CD4-positive, alpha-beta T cell treated with Interferon gamma for 1 hour (primary cell): ENCODE measurements around the gene NFYB.
A peak's percentile ranks its signal among the peaks of the same experiment; 100 is the strongest.
"Not testable (repeated sequence)": the region's sequence is repeated elsewhere in the genome, so short reads cannot be mapped to it uniquely, and the experiment has no call there.

Experiments
- DNase-seq: peaks from one replicate; pipeline ENCODE4 v3.0.0-alpha.2; 2020

NFYB gene

DNA sequence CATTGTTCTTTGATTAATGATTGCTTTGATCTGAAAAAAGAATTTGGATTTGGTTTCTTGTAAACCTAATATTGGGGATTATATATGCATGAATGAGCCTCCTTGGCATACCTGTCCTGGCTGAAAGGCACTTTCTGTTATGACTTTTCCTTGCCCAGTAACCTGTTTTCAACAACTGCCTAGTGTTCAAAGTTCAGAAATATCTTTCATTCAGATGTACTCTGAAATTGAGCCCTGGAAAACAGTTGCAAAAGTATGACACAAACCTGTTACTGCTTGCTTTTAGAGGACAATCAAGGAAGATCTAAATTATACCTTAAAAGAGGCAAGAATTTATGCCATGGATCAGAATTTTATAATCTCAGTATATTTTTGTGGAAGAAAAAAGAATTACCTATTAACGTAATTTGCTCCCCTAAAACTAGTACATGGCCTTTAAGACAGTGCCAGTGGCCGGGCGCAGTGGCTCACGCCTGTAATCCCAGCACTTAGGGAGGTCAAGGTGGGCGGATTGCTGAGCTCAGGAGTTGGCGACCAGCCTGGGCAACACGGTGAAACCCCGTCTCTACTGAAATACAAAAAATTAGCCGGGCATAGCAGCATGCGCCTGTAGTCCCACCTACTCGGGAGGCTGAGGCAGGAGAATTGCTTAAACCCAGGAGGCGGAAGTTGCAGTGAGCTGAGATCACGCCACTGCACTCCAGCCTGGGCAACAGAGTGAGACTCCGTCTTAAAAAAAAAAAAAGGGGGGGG is 23.0 kb downstream of the NFYB start:
- not testable (repeated sequence) for DNase-seq

DNA sequence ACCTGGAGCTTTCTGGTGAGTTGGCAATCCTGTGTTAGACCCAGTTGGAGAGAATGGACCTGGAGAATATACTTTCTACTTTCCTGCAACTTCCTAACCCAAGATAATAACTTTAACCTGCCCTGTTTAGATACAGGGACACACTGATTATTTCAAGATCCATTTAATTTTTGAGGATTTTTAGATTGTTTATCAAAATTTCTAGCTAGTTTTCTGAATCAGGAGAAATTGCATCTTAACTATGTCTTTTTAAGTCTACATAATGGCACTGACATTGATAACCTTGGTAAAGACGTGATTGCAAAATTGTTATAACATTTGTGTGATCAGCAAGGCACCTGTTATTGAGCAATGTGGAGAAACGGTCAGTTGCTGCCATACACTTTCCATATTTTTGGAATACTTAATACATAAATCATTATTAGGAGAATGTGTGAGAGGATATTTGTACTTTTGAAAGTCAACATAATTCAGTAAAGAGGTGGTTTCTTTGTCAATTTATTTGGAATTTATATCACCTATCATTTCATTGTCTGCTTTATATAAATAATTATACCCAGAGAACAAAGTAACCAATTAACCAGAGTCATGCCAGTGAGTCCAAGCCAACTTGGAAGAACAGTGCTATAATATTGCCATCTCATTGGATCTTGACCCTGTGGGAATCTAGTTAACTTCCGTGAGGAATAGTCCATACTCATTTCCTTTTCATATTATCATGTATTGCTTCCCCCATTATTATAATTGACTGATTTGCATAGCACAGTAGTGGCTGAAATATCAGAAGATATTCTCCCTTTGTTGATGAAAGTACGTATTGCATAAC is 28.4 kb downstream of the NFYB start:
- DNase-seq, result no peak

DNA sequence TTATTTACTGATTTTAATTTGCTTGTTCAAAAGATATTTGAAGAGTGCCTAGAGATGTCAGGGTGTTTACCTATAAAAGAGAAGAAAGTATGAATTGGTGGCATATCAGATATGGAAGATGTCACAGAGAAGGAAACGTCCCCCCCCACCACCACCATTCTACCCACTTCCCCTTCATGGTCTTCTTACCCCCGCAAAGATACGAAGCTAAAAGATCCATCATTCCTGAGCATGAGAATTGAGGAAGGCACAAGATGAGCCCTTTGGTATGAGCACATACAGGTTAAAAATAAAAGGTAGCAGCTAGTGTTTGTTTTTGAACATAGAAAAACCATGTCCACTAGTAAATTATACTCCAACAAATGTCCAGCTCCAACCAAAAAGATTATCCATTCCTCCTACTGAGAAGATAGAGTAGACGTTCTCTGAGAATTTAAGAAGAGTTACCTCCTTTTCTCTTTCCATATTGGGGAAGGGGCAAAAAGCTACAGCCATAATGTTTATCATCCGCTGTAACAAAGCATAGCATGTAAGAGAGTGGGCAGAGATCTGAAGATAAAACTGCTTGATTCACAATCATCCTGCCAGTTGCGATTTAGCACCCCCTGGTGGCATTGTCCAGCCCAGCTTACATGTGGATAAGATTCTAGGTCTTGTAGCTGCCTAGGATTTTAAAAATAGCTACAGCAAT is 29.1 kb downstream of the NFYB start:
- peak; percentile 72 for DNase-seq

DNA sequence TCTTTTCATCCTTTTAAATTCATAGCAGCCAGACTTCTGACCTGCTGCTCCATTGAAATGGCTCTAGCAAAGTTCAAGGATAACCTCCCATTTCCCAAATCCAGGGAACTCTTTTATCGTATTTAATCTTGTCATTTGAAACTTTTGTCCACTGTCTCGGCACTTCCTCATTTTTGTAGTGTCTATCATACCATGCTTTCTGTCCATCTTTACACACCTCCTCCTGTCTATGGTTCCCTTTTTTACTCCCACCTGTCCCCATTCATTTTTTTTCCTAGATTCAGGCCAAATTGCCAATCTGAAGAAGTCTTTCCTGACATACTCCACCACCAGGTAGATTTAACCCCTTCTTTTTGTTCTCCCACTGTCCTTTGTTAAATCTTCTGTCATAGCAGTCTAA is 31.0 kb downstream of the NFYB start:
- no peak for DNase-seq

DNA sequence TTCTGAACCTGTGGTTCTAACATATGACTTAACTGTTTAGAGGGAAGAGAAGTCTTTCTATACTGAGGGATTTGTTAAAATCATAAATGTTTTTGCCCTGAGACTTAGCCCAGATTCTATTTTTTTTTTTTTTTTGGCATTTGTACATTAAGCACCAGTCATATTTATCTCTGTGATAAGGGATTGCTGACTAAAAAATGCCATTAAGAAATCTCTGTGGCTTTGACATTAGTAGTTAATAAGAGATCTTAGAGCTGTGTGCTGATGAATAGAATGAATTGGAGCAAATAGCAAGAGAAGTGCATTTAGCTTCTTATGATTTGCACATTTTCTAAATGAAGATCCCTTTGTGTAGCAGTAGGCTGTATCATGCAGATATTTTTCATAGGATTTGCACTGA is 32.5 kb downstream of the NFYB start:
- DNase-seq, result no peak

DNA sequence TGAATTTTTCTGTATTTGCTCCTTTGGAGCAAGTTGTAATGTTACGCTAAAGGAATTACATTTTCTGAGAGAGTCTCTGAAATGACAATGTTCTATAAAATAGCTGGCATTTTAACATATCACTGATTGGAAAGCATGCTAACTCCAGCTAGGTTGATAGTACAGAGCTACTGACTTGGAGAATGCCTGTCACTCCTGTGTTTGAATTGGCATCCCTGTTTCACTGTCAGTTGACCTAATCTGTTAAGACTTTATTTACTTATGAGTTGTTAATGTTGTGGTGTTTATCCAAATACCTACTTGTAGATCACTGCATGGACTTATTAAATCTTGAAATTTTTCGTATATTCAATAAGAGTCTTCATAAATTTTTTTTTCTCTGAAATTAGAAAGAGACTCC is 40.1 kb downstream of the NFYB start:
- DNase-seq, result no peak

DNA sequence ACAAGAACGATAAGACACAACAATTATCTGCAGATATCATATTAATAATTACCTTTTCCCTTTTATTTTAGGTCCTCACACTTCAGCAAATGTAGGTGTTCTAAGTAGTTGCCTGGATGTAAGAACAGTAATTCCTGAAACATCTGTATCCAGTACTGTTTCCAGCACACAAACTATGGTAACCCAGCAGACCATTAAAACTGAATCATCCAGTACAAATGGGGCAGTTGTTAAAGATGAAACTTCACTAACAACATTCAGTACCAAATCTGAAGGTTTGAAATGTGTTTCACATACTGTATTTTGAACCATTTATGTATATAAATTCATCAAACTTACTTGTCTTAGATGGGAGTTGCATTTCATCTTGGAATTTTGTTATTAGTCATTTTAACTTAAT is 42.7 kb downstream of the NFYB start:
- no peak for DNase-seq

DNA sequence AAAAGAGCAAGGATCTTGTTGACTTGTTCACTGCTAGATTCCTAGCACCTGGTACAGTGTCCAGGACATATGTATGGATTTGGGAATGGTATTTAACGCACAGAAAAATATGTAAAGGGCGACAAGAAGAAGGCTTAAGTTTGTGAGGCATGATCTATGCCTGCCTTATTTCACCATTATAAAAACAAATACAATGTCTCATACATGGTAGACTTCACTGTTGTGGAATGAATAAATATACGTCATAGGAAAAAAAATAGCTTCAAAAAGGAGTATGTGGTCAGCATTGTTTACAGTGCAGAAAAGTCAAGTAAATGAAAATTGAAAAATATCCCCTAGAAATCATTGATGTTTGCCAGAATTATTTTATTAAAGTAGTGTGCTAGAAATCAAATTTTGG is 43.7 kb downstream of the NFYB start:
- DNase-seq, result no peak

DNA sequence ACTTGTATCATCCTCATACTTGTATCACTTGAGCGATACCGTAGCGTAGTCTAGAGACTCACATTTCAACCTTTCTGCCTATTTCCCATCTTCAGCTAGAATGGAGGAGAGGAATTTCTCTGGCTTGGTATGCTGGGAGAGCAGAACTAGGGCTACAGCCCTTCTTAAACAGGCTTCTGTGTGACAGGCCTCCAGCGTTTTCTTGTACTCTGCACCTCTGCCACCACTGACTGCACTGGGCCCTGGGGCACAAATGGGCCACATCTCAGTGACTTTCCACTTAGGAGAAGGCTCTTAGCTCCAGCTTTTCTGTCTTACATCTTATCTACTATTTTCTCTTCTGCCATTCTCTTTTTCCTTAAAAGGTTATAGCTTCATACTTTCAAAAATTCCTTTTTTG is 46.9 kb downstream of the NFYB start:
- no peak for DNase-seq

DNA sequence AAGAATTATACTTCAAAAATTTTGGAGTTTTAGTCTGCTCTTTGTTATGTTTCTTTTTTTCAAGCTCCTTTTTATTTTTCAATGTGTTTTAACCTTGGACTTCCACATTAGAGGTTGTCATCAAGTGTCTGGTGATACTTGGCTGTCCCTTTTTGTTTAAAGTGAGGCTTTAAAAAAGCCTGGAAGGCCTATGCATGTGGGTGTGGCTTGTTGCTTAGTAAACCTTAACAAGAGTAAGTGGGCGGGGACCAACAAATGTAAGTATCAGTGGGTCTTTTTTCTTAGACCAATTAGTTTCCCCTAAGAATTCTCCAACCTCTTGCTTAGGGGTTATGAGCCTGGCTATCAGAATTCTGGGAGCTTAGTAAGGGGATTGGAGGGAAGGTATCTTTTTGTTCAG is 47.3 kb downstream of the NFYB start:
- DNase-seq, result no peak

DNA sequence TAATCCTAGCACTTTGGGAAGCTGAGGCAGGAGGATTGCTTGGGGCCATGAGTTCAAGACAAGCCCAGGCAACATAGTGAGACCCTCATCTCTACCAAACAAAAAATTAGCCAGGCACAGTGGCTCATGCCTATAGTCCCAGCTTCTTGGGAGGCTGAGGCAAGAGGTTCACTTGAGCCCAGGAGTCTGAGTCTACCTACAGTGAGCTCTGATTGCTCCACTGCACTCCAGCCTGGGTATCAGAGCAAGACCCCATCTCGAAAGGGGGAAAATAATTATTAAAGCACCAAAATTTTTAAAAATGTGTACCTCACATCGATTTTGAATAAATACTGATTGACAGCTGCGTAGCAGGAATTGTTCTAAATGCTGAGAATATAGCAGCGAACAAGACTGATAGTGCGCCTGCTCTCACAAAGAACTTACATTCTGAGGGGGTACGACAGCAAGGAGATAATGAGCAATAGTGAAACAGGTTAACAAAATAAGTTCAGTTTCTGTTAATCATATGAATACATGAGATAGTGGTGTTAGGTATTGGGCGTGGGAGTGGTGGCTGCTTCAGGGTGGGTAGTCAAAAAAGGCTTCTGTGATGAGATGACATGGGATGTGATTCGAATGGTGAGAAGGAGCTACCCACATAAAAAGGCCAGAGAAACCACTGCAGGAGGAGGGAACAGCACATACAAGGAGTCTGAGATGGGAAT is 54.1 kb downstream of the NFYB start:
- DNase-seq, result no peak

DNA sequence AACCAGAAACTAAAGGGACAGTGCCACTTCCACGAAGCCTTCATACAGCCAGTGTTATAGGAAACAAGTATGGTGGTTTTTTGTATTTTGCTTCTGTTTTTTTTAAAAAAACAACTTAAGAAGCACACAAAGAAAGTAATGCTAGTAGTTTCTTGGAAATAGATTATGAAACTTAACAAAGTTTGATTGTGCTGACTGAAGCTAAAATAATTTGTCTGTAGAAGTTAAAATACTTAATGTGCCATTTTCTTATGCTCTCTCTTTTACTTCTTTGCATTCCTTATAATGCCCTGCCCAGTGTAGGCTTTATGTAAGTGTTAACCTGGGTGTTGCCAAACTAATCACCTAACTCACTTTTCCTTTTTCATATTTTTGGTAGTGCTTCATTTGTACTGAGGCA is 57.2 kb downstream of the NFYB start:
- no peak for DNase-seq

DNA sequence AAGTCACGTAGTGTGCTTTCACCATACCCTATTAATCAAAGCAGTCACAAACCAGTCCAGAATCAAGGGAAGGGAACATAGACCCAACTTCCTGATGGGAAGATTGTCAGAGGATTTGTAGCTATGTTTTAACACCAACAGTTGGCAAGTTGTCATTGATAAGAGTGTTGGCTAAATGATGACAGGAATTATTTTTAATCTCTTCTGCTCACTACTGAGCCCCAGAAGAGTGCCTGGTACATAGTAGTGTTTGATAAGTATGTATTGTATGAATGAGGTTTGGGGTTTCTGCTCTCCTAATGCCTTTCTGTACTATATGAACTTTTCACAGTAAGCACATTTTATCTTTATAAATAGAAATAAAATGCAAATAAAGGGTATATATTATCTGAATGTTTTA is 59.0 kb downstream of the NFYB start:
- no peak for DNase-seq

DNA sequence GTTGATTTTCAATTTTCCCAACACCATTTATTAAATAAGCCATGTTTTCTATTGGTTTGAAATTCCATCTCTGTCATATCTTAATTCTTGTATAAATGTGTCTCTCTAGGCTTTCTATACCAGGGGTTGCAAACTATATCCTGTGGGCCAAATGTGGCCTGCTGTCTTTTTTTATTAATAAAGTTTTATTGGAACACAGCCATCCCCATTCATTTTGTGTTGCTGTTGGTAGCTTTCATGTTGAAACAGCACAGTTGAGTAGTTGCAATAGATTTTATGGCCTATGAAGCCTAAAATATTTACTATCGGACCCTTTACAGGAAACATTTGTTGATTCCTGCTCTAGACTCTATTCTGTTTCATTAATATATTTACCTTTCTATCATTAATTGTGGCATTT is 64.3 kb downstream of the NFYB start:
- DNase-seq, result no peak

DNA sequence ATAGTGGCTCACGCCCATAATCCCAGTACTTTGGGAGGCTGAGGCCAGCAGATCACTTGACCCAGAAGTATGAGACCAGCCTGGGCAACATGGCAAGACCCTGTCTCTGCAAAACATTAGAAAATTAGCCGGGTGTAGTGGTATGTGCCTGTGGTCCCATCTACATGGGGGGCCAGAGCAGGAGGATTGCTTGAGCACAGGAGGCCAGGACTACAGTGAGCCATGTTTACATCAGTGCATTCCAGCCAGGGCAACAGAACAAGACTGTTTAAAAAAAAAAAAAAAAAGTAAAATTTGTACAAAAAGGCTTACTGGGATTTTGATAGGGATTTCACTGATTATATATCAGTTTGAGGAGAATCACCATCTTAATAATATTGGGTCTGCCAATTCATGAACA is 65.9 kb downstream of the NFYB start:
- no peak for DNase-seq
